ENCODE results near the gene ZNF831. TPM values are rescaled to one million over a fixed set of nuclear protein-coding genes. Genes with fewer than 3 reads are reported as not detected.

The ZNF831 gene
- total RNA-seq, 1 donor from 2014 or later: 0.32 TPM

- no peak for DNase-seq (ENCODE audit: low spot score)
Measured at GRCh38 chr20:59247731-59248684, 84.4 kb downstream of the ZNF831 start.

GRCh38 chr20:59250293-59250692 lies 86.7 kb downstream of the ZNF831 start:
- DNase-seq (ENCODE audit: low spot score): no peak

GRCh38 chr20:59253325-59253724 lies 89.7 kb downstream of the ZNF831 start:
- DNase-seq (ENCODE audit: low spot score): no peak

- DNase-seq (ENCODE audit: low spot score): no peak
Measured at GRCh38 chr20:59253779-59254319, 90.2 kb downstream of the ZNF831 start.

GRCh38 chr20:59255256-59255655 lies 91.6 kb downstream of the ZNF831 start:
- DNase-seq (ENCODE audit: low spot score): no peak

GRCh38 chr20:59258221-59258621 lies 94.6 kb downstream of the ZNF831 start:
- DNase-seq (ENCODE audit: low spot score): no peak

GRCh38 chr20:59259946-59260345 lies 96.3 kb downstream of the ZNF831 start:
- no peak for DNase-seq (ENCODE audit: low spot score)

- DNase-seq (ENCODE audit: low spot score): no peak
Measured at GRCh38 chr20:59265298-59265697, 101.7 kb downstream of the ZNF831 start.

GRCh38 chr20:59268870-59269269 lies 105.2 kb downstream of the ZNF831 start:
- DNase-seq (ENCODE audit: low spot score): no peak

GRCh38 chr20:59269411-59270025 lies 105.9 kb downstream of the ZNF831 start:
- no peak for DNase-seq (ENCODE audit: low spot score)

GRCh38 chr20:59270380-59270779 lies 106.8 kb downstream of the ZNF831 start:
- no peak for DNase-seq (ENCODE audit: low spot score)

GRCh38 chr20:59273739-59274357 lies 110.2 kb downstream of the ZNF831 start:
- DNase-seq (ENCODE audit: low spot score): no peak

- no peak for DNase-seq (ENCODE audit: low spot score)
Measured at GRCh38 chr20:59276938-59277337, 113.3 kb downstream of the ZNF831 start.

- DNase-seq (ENCODE audit: low spot score): no peak
Measured at GRCh38 chr20:59284470-59284869, 120.8 kb downstream of the ZNF831 start.

- no peak for DNase-seq (ENCODE audit: low spot score)
Measured at GRCh38 chr20:59289994-59290393, 126.4 kb downstream of the ZNF831 start.

- DNase-seq (ENCODE audit: low spot score): no peak
Measured at GRCh38 chr20:59291740-59292383, 128.2 kb downstream of the ZNF831 start.

GRCh38 chr20:59295531-59295930 lies 131.9 kb downstream of the ZNF831 start:
- DNase-seq (ENCODE audit: low spot score): no peak

GRCh38 chr20:59297686-59298085 lies 134.1 kb downstream of the ZNF831 start:
- no peak for DNase-seq (ENCODE audit: low spot score)

GRCh38 chr20:59299945-59300332 lies 136.3 kb downstream of the ZNF831 start:
- peak; percentile 30 for DNase-seq (ENCODE audit: low spot score)

- DNase-seq (ENCODE audit: low spot score): no peak
Measured at GRCh38 chr20:59300333-59301081, 136.9 kb downstream of the ZNF831 start, which contains the start of gene EDN3. EDN3 (plus strand) TSS chr20:59300611; CDS start chr20:59300813, 202 bp downstream.

All from mesenteric fat pad (tissue), 1 donor.